ENCODE data around the gene RAPGEF2.
"Not testable (repeated sequence)": the region's sequence is repeated elsewhere in the genome, so short reads cannot be mapped to it uniquely, and the experiment has no call there.

The RAPGEF2 gene

DNA sequence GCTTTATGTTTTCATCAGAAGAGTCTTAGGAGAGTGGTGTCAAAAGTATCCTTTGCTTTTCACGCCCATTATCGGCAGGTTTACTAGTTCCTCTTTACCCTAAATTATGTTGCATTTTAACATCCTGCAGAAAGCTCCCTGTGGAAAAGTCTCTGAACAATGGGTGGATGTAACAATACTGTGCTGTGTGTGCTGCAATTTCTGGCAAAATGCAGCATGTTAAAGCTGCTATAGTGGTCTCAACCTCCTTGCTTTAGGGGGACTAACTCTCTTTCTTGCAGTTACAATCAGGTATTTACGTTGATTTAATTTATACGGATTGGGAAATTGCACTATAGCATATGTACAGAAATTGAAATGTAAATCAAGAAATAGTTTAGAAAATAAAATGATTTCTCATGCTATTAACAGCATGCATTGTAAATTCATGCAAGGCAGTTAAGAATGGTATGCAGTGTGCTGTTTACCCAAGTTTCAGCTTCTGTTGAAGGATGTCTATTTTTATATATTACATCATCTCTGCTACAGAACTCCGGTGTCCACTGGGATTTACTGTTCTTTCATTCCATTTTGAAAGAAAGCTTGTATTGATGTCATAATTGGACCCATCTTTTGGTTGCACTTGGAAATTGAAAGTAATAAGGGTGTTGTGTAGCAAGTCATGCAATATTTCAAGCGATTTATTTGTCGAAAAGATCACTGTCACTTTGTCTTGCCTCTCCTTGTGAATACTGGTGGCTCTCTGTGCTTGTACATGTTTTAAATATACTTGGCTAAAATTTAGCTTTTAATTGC lies 145.7 kb downstream of the RAPGEF2 start:
- no peak for DNase-seq

- DNase-seq: no peak
Measured at GRCh38 chr4:159250751-159251325, 148.0 kb downstream of the RAPGEF2 start.

DNA sequence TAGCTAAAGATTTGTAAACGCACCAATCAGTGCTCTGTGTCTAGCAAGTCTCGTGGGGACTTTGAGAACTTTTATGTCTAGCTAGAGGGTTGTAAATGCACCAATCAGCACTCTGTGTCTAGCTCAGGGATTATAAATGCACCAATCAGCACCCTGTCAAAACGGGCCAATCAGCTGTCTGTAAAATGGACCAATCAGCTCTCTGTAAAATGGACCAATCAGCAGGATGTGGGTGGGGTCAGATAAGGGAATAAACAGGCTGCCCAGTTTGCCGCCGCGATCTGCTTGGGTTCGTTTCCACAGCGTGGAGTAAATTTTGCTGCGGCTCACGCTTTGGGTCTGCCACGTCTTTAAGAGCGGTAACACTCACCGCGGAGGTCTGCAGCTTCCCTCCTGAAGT lies 148.7 kb downstream of the RAPGEF2 start:
- not testable (repeated sequence) for DNase-seq

DNA sequence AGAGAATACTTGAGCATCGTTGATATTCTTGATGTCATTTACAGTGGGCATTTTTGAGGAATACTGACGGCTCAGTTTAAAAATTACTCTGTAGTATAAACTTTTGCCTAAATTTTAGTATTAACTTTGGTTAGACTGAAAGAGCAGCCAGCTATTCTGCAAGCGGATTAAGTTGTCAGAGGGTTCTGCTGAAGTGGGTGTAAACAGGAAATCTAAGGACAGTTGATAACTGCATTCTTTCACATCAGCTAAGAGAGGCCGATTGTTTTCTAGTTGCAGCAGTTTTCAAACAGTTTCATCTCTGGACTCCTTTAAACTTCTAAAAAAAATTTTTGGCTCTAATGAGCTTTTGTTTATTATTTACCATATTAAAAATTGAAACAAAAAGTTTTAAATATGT lies 149.6 kb downstream of the RAPGEF2 start:
- no peak for DNase-seq

DNA sequence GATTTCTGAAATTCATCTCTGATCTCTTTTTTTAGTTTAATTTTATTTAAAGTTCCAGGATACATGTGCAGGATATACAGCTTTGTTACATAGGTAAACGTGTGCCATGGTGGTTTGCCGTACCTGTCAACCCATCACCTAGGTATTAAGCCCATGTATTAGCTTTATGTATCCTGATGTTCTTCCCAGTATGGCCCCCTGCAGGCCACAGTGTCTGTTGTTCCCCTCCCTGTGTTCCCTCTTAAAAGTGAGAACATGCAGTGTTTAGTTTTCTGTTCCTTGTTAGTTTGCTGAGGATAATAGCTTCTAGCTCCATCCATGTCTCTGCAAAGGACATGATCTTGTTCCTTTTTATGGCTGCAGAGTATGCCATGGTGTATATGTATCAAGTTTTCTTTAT lies 153.2 kb downstream of the RAPGEF2 start:
- DNase-seq: no peak

DNA sequence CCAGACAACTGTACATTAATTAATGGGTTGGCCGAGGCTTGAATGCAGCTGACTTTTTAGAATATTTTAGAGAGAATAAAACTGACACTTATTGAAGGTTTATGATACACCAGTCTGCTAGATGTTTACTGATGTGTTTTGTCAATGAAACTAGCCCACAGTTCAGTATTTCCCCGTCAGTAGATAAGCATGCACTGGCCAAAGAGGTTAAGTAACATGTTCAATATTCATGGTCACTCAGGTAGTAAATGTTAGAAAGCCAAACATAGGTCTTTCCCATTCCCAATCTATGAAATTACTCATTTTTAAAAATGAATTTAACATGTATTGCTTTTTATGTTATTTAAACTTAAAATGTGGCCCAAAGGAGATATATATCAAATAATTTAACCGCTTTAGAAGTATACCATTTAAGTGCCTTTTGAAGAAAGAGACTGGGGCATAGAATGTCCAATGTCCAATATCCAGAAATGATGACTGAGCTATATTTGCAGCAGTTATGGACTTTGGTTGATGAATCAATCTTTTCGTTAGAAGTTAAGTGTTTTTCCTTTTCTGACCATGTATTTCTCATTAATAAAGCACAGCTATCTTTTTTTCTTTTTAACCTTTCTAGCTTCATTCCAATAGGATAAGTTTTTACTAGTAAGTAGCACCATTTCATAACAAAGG lies 156.1 kb downstream of the RAPGEF2 start:
- no peak for DNase-seq

DNA sequence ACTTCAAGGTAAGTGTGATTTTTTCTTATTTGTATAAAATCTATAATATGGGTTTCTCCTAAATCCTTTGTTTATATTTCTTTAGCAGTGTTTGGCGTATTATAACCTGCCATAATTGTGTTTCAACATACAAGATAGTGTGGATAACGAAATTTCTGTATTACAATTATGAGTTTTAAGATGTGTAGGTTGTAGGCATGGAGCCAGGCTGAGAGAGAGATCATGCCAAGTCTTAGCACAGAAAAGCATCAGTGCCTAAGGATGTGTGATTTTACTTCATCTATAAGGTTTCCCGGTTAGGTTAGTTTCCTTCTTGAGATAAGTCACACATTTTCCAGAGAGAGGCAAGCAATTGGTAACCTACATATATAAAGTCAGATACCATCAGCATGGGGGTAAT lies 161.2 kb downstream of the RAPGEF2 start:
- no peak for DNase-seq

GRCh38 chr4:159266981-159267868 lies 164.3 kb downstream of the RAPGEF2 start:
- DNase-seq: no peak

GRCh38 chr4:159267869-159268285 lies 165.0 kb downstream of the RAPGEF2 start:
- no peak for DNase-seq

GRCh38 chr4:159268607-159269006 lies 165.7 kb downstream of the RAPGEF2 start:
- DNase-seq: no peak

DNA sequence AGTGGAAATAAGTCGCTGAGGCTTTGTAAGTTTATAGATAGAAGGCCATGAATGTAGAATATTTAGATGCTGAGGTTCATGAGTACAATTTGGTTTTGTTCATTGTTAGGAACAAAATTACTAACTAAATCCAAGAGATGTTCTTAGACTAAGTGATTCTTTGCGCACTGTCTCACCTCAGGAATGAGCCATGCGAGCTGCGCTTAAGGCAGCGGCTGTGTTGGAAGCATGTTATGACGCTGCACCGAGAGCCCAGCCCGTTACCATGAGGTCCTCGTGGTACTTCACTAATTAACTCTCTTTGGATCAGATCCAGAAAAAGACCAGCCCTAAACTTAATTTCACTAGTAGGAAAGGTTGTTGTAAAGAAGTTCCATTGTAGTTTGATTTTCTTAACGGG lies 166.2 kb downstream of the RAPGEF2 start:
- DNase-seq: no peak

DNA sequence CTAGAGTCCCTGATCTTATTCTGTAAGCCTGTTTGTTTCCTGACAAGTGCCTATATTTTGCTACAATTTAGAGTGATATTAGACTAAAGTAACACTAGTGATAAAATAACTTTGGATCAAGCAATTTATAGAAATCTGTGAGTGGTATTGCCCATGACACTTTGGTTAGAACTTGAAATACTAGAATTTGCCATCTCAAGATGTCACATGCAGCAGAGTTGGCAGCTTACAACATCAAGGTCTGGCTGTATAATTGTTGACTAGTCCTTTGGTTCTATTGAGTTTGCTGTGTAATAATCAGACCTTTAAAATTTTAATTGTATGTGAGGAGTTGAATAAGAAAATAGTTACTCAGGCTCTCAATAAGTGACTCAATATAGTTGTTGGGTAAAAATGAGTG lies 167.1 kb downstream of the RAPGEF2 start:
- no peak for DNase-seq

- no peak for DNase-seq
Measured at GRCh38 chr4:159271856-159272255, 169.0 kb downstream of the RAPGEF2 start.

DNA sequence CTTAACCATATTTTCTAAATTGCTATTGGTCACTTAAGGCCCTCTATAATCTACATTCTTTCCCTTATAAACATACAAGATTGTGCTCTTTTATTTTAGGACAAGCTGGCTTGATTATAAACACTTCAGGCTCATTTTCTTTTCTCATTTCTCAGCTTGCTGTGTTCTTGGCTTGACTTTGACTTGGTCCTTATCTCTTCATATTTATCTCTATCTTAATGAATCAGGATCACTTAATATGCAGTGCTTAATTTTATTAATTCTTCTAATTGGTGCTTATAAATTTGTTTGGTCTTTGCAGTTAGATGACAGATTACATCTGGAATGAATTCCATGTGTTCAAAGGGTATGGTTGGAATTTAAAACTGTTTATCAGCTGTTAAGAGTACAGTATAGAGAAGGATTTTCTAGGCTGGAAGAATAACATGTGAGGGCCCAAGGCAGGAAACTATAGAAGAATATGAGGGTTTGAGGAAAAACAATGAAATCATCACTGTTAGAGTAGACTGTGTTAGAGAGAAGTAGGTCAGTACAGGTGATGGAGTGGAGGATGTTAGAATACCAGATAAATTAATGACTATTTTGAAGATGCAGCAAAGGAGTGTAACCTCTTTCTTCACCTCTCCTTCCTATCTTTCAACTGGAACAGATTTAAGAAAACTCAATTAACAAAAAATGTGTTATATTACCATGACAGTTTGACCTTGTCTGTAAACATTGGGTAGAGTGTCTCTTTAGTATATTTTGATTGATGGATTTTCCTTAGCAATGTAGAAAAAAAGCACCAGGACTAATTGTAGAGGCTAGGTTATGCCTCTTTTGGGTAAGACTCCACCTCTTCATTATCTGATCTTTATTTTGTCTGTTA lies 169.6 kb downstream of the RAPGEF2 start:
- DNase-seq: no peak

GRCh38 chr4:159273141-159273438 lies 170.2 kb downstream of the RAPGEF2 start:
- DNase-seq: no peak

DNA sequence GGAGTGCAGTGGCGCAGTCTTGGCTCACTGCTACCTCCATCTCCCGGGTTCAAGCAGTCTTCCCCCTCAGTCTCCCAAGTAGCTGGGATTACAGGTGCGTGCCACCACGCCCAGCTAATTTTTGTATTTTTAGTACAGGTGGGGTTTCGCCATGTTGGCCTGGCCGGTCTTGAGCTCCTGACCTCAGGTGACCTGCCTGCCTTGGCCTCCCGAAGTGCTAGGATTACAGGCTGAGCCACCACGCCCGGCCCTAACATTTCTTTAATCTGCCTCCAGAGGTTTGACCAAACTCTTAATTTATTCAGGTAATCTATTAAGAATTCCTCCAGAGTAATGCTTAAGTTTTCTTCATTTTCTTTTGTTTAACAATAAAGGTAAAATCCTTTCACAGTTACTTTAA lies 171.0 kb downstream of the RAPGEF2 start:
- no peak for DNase-seq

GRCh38 chr4:159278399-159278798 lies 175.5 kb downstream of the RAPGEF2 start:
- DNase-seq: no peak

DNA sequence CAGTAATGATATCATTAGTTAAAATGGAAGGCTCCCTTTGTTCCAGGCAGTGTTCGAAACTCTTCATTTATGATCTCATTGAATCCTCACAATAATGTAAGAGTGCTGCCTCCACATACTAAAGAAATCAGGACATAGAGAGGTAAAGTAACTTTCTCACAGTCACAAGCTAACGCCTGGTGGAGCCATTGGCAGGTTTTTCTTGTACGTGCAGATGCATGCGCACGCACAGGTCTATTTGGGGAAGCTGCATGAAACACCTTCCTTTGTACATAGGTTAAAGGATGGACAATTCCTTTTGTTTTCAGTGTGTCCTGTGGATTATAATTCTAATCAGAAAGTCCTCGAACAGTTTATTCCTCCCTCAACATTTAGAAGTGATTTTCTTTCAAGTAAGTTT lies 176.2 kb downstream of the RAPGEF2 start:
- DNase-seq: no peak

- no peak for DNase-seq
Measured at GRCh38 chr4:159280442-159281172, 177.7 kb downstream of the RAPGEF2 start.

- DNase-seq: no peak
Measured at GRCh38 chr4:159281771-159282170, 178.9 kb downstream of the RAPGEF2 start.

DNA sequence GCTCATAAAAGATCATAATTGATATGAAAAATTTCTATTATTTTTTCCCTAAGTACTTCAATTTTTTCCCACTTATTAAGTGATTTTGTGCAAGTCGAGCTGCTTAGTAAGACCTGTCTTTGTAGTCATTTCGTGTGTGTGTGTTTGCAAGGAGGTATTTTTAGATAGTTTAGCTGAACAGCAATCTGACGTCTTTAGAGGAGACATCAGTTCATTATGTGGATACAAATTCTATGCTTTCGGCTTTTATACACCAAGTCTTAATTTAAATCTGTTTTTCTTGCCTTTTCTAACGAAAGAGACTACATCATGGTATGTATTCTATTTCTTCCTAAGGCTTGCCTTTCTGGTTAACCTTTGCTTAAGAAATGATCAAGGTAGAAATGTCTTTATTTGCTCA lies 179.4 kb downstream of the RAPGEF2 start:
- DNase-seq: no peak

- DNase-seq: no peak
Measured at GRCh38 chr4:159282944-159283343, 180.1 kb downstream of the RAPGEF2 start.
